Stimulated activated CD4-positive, alpha-beta T cell treated with anti-CD3 and anti-CD28 coated beads, Interleukin-4, amount 100 ng/mL, for 24 hours (primary cell): ENCODE measurements around the gene NID2.

ENCODE experiments used
- DNase-seq: peaks from one replicate; pipeline ENCODE4 v3.0.0-alpha.2; 2020

NID2 gene

DNA sequence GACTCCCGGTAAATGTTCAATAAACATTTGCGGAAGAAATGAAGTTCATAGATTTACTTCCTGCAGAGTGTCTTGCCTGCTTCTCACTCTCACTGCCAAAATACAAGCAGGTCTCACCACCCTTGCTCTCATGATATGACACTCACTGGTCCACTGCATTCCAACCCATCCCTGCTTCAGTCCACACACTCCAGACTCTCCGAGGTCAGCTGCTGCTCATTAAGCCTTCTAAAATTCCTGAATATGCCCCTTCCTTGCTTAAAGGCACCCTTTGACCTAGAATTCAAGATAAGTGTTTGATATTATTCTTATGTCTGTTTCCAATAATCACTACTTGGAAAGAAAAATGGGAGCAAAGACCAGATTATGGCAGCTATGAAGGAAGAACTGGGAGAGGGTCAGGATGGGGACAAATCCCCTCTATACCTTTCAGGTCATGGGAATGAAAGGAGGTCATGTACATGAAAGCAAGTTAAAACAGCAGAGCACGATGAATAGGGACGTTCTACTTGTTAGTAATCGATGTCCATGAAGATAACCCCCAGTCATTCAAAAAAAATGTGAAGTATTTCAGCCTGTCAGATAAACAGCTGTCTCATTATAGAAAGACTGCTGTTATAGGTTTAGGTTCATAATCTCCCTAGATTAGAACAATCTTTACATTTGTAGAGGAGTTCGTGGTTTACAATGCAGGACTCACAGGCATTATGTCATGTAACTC, 10.5 kb upstream of the NID2 start:
- DNase-seq: no peak

DNA sequence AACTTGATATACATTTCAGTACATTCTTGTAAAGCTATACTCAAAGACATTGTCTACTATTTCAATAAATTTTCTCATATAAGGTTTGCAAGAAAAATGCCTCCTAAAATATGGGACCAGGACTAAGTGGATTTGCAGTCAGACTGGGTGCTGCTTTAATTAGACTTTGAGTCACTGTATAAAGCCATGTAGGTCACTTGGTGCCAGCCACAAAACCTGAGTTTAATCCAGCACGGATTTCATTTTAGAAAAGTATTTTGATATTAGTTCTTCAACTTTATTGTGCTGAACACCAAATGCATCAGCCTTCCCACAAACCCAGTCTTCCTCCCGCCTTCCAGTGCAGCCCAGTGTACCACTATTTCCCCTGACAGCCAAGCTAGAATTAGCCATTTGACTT, 9.9 kb upstream of the NID2 start:
- no peak for DNase-seq

DNA sequence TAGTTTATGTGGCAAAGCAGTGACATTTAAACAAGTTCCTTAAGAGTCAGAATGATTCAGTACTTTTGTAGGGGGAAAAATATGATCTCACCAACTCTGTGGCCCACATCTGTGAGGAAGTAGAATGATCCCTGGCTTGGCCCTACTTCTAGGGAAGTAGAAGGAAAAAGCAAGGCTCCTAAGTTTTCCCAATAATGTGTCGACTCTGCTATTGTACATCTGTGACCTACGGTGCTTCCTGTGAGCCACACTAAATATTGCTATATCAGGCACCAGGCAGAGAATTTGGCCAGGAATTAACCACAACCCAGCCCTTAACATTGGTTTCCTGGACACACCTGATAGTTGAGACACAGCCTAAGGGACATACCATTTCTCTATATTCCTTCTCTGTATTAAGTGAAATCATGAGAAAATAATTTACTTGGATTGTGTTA, 9.3 kb upstream of the NID2 start:
- no peak for DNase-seq

DNA sequence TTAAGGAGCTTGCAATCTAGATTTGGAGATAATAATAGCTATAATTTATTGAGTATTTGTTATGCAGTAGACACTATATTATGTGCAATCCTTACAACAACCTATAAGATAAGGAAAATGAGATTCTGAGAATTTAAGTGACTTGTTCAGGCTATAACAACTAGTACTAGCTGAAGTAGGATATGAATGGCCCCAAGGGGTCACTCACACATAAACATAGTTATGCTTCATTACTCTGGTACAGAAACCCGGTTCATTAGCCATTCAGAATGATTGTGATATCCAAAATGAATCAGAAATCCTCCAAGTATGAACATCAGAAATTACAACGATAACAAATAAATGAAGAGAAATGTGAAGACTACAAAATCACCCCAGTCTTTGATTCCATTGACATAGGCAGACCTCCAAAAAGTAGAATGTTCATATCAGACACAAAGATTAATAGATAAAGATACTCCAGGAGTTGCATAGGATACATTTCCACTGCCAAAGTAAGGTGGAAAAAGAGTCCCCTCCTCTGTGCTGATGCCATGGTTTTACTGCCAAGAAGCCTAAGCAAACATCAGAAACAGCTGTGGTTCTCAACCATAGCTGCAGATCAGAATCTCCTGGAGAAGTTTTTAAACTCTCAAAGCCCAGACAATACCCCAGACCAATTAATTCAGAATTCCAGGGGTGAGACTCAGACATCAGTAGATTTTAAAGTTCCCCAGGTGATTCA, 8.6 kb upstream of the NID2 start:
- no peak for DNase-seq

DNA sequence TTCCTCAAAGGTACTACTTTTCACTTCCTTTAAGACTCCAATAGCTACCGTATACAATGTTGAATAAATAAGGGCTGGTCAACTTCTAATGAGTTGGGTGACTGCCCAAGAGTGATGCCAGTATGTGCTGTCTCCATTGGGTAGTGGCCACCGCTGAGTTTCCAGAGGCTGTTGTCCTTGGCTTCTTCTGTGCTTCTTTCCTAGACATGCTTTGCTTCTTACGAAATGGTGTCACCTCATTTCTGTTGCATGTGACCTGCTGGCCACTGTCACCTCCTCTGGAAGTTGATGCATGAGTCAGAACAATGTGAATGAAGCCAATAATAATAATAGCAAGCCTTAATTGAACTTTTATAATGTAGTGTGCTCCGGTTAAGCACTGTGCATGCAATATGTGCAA, 7.5 kb upstream of the NID2 start:
- no peak for DNase-seq

DNA sequence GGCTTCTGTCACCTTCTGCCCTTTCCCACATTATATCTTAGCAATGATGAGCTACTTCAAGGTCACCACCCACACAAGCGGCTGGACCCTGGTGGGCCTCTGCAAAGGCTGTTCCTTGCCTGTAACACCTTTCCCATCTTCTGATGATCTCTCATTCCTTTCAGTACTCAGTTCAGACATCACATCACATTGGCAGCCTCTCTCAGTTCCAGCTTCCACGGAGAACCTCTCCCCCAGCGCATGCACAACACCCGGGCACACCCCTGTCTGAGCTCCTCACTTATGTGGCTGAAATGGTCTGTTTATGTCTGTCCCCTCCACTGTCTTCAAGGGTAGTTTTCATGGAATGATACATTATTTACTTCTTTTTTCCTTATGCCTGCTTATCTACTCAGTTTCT, 6.5 kb upstream of the NID2 start:
- no peak for DNase-seq

DNA sequence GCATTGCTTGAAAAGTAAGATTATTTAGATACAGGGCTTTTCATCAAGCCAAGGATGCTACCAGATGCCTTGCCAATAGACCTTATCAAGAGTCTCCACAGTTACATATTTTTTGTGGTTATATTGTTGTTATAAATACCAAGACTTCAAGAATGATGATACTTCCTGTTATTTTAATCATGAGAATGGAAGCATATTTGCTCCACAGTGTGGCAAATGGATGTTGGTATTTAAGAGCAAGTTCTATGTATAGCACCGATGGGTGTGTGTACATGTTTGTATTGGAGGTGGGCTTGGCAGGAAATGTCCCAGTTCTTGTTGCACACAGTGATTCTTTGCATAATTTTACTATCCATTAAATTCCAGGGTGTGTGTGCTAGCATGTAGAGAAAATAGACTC, 4.4 kb upstream of the NID2 start:
- DNase-seq: no peak

DNA sequence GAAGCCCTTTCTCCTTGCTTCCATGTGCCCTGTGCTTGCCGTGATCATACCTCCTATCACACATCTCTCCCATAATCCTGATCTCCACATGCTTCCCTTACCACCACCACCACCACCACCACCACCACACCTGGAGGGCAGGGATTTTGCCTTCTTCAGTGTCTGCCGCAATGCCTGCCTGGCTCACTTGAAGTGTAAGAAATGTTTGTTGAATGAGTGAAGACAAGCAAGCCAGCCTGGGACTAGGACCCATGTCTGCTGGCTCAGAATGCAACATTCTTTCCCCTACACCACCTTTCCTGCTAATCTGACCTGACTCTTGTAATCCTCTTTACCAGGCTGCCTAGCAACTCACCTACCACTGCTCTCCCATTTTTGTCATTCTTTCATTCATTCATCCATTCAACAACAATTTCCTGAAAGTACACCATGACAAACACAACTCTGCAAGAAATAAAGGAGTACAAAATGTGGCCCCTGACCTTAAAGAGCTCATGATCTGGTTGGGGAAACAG, 3.5 kb upstream of the NID2 start:
- no peak for DNase-seq

DNA sequence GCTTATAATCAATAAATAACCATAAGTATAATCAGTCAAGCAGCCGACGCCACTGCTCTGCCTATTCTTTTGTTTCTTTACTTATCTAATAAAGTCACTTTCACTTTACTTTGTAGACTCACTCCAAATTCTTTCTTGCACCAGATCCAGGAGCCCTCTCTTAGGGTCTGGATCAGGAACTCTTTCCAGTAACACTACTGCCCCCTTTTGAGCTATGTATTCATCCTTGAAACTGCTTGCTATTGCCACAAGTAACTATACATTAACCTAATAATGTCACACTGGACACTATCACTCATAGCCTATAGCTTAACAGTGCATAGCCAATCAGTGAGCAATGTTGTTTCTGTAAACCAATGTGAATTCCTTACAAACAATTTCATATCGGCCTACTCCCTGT, 2.8 kb upstream of the NID2 start:
- DNase-seq: no peak

DNA sequence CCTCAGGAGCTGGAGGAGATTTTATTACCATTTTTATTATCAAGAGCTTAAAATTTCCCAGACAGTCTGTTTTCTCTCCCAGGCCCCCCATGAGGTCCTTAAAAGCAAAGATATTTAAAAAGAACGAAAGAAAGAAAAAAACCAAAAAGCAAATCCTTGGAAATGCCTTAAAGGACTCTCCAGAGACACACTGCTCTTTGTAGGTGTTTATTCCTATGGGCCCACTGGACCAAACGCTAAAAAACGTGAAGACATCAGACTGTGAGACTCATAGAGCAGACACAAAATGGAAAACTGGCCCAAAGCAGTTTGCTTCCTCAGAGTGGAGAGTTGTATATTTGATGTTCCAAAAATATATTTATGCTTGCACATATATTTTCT, 1.2 kb upstream of the NID2 start:
- no peak for DNase-seq

DNA sequence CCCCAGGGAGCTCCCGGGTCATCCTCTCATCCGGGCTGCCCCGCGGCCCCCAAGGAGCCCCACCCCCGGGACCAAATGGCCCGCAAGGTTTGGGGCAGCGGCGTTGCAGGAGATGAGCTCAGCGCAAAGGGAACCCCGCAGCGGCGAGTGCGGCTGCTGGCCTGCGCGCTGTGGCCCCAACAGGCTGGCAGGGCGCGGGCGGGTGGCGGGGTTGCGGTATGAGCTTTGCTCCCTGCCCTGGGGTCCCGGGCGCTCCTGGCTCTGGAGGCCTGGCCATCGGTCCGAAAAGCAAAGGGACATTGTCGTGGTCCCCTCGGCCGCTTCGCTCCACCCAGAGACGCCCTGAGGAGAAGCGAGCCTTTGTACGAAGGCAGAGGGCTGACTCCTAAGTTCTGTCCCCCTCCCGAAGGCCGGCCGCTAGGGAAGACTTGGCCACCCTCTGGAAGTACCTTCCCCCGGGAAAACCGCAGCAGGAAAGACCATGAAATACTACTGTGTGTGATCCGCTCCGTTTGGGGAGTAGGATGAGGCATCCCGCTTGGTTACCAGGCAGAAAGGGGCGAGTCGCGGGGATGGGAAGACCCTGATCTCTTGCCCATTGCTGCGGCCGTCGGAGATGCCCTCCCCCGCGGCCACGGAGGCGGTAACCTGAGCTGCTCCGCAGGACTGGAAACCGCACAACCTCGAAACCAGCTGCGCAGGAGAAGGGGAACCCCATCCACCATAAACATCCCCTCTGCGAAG, 620 bp upstream of the NID2 start:
- no peak for DNase-seq

DNA sequence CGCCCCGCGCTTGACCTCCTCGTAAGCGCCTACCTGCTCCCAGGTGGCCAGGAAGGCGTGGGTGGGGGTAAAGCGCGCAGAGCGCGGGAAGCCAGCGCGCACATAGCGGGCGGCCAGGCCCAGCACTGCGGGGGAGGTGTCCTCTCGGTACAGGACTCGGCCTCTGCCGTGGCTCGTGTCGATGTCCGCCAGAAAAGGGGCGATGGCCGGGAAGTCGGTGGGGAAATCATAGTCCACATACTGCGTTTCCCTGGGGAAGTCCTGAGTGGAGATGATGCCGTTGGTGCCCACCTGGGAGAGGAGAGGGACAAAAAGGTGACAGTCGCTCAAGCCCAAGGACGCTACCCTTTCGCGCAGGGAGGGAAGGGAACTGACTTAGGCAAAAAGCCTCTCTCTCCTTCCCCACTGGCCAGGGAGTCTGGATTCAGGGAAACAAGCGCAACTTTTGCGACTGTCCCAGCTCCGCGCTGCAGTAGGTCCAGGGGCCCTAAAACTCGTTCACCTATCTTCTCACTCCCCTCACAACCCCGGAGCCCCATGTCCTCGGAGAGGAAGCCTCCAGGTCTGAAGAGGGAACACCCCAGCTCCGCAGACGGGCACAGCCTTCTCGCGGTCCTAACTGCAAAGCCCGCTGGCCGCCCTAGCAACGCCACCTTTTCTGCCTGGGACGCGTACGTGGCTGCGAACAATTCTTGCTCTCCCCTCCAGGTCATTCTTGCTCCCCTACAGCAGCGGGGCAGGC, 815 bp downstream of the NID2 start:
- no peak for DNase-seq

DNA sequence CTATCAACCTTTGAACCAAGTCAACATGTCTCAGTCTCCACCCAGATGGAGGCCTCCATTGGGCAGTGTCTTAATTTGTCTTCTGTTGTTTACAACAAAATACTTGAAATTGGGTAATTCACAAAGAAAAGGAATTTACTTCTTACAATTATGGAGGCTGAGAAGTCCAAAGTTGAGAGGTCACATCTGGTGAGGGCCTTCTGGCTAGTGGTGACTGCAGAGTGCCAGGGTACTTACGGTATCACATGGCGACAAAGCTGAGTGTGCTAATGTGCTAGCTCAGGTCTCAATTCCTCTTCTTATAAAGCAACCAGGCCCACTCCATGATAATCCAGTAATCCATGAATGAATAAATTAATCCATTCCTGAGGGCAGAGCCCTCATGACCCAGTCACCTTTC, 4.7 kb downstream of the NID2 start:
- no peak for DNase-seq

DNA sequence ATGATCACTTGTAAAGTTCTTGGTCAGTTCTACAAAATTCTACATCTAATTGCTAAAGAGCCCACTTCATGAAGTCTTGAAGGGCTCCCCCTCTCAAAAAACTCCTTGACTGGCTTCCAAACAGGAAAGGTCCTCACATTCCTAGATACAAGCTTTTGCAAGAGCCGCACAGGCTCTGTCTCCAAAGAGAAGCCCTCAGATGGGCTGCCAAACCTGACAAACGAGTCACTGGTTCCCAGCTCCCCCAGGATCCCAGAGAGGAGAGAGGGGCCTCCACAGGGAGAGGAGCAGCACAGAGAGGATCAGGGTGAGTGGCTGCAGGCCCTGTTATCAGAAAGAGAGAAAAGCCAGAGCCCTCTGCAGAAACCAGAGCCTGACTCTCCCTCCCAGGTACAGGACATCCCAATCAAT, 5.8 kb downstream of the NID2 start:
- DNase-seq: no peak

DNA sequence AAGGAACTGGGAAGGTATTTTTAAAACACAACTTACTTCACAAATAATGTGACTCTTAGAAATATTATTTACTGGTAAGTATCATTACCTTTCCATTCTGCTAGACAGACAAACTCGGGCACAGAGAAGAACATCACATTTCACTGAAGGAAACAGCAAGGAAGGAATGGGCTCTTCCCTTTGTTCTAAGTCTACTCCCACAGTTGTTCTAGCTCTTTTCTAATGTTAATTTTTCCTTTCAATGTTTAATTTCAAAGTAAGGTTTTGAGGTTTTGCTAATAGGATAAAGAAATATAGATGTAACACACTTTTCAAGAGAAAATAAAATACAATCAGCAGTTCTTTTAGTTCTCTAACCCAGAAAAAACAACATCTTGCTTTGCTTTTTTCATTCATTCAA, 7.0 kb downstream of the NID2 start:
- DNase-seq: no peak

DNA sequence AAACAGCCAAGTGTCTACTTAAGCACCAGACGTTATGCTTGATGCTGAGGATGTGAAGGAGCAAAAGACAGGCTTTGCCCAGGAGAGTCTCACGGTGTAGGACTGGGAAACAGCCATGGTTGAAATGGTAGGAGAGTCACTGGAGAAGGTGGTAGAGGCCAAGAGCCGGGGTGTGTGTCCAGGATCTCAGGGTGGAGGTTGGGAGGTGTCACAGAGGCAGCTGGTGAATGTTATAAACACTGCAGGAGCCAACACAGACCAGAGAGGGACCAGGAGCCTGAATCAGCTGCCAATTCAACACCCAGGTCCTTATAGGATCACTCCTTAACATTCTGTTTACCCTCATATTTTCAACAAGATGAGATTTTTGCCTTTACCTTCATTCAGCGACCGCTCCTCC, 7.5 kb downstream of the NID2 start:
- no peak for DNase-seq

DNA sequence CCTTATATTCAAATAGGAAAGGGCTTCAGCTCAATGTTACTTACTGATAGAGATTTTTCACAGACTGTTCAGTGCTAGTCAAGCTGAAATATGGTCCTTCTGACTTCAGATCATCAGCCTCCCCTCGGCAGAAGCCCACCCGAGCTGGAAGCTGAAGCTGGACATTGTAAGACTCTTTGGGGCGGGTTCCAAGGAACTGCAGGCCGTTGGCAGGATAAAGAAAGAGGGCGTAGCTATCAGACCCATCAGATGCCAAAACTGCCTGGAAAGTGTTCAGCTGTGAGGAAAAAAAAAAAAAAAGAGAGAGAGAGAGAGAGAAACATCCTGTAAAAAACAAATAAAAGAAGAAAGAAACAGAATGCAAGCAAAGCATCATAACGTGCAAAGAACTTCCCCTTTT, 8.8 kb downstream of the NID2 start:
- DNase-seq: no peak

DNA sequence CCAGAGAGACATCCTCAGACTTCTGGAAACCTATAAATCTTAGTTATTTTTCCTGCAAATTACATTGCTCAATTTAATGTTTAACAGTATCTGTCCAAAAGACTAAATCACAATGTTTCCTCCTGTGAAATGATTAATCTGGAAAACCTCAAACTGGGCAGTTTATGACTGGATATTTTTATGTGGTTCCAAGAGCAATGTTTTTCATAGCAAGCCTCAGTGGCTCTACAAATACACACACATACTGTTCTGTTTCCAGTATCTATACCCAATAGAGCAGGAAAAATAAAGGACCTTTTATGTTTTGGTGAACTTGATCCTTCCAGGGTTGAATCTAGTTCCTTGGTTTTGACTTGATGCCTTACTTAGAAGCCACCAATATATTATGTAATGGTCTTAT, 9.2 kb downstream of the NID2 start:
- DNase-seq: no peak

DNA sequence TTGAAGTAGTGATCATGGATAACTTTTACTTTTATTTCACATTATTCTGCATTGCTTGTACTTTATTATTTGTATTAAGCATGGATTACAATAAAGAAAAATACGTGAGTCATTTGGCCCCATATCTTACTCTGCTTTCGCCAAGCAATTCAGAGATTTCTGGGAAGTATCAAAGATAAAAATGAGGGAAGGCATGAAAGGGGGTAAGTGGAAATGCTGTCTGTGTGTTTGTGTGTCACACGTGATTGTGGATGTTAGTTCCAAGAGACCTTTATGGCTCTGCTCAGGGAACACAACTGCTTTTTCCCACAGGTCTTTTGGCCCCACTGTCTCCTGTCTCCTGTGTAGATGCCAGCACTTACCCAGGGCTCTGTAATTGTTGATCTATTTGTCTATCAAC, 10.5 kb downstream of the NID2 start:
- no peak for DNase-seq

DNA sequence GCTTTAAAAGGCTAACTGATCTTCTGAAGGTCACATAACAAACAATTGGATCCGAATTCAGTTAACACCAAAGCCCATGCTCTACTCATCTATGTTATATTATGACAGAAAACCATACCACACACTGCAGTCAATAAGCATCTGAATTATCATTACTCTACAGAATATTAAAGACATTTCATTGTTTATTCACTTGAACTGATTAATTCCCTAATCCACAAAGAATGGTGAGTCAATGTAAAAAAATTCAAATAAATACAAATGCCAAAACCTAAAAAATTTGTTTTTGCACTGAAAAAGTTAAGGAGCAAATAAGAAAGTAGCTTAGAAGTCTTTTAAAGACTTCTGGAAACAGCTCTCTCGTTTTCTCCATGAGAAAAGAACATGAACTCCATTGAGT, 13.7 kb downstream of the NID2 start:
- DNase-seq: no peak

DNA sequence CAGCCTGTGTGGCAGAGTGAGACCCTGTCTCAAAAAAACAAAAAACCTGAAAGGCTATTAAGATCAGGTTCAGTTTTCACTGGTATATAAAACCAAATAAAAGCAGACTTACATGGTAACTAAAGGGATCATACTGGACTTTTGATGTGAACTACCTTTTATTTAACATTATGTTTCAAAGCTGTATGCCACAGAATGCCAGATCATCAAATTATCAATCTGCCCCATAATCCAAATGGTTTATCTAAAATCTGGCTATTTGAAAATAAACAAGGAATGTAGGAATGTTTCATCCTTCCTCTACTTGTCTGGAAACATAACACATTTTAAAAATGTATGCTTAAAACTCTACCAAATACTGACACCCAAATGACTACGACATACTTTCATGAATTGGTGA, 14.2 kb downstream of the NID2 start:
- DNase-seq: no peak

DNA sequence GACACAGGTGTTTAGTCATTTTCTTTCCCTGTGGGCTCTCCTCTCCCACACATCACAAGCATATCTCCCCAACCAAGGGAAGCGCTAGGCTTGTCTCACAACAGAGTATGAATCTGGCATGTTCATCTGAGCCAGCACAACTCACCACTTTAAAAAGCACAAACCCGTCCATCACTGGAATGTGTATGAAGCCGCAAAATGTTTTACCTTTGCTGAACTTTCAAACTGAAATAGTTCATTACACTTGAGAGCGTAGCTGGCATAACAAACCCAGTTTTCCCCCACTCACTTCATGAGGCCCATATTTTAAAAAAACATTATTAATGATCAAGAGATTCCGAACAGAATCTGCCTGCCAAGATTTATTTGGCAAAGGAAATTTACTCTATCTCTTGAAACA, 15.8 kb downstream of the NID2 start:
- no peak for DNase-seq

DNA sequence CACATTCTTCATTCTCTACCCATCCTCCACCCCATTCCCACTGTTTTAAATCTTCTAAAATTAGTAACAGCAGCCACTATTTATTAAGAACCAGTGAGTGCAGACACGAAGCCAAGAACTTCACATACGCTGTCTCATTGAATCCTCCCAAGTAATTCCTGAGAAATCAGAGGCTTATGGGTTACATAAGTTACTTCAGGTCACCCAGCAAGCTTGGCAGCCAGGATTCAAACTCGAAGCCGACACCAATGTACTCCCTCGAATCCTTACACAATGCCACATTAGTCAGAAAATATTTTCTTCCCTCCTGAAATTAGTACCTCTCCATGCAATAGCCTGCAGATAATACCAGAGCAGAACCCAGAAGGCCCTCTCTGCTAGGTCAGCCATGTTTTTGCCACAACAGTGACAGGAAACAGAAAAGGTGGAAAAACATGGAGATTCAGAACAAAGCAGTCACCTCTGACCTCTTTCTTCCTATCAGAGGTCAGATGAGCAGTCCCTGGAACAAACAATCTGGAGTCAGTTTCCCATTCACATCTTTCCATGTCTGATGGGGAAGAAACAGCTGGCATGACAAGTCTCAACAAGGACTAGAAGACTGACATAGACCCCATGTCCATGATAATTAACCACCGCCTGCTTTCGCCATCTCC, 16.4 kb downstream of the NID2 start:
- no peak for DNase-seq
